GM23248 (cell line): ENCODE measurements around the gene OPHN1.

ENCODE experiments used
- EZH2 ChIP-seq: fragments of 200-600 bp; sonication (generic); IDR thresholded peaks from 2 replicates; pipeline ENCODE4 v1.6.1; 2018; ENCODE audit warnings: antibody characterized with exemption, mild to moderate bottlenecking; ENCODE audit not compliant: insufficient read depth, poor library complexity, severe bottlenecking
- EZH2phosphoT487 ChIP-seq: fragments of 200-600 bp; sonication (generic); IDR thresholded peaks from 2 replicates; pipeline ENCODE4 v1.6.1; 2018; ENCODE audit warnings: antibody characterized with exemption, moderate library complexity, mild to moderate bottlenecking, low read depth; ENCODE audit not compliant: insufficient read depth

GRCh38 chrX:68090266-68090665 is 343.0 kb downstream of the OPHN1 start:
- TF ChIP-seq EZH2 (no peak), EZH2phosphoT487 (no peak)
